ENCODE measurements around the gene EPS15. TPM values are rescaled to one million over a fixed set of nuclear protein-coding genes. Genes with fewer than 3 reads are reported as not detected.
"Not testable (repeated sequence)": the region's sequence is repeated elsewhere in the genome, so short reads cannot be mapped to it uniquely, and the experiment has no call there.

The EPS15 gene
- polyA plus RNA-seq, 1 donor (not counting 4 experiments of a cell fraction or from before 2014, with no cell fraction given): 33.2 TPM

GRCh38 chr1:51392241-51392640 is 126.8 kb downstream of the EPS15 start:
- FAIRE-seq: no peak
- no peaks in the 10 kb centered on the region for H3K9me1 ChIP-seq (ENCODE audit: control insufficient read depth, extremely low read depth, insufficient read depth, low read length)
- no peak overlapping the region for H3K4me3 ChIP-seq (ENCODE audit: control insufficient read depth in 2 of 3, extremely low read depth in 1 of 3, insufficient read depth in 2 of 3, low read depth in 1 of 3, low read length in 3 of 3)
- no peak for TF ChIP-seq CTCF (optimal IDR thresholded peaks at IDR 0.05 in 1 of 3, IDR thresholded peaks at IDR 0.05 in 1 of 3, conservative IDR thresholded peaks at IDR 0.05 in 1 of 3; ENCODE audit: extremely low read depth in 1 of 3, insufficient read depth in 2 of 3, low read length in 3 of 3)
- no peak for TF ChIP-seq EZH2 (IDR thresholded peaks at IDR 0.05; ENCODE audit: low read length)
- H3K27ac ChIP-seq (ENCODE audit: control insufficient read depth, insufficient read depth, low read length): no peak overlapping the region
- no peak overlapping the region for H3K4me2 ChIP-seq (ENCODE audit: control insufficient read depth, extremely low read depth, insufficient read depth, low read depth, low read length)
- H3K79me2 ChIP-seq (ENCODE audit: control insufficient read depth, insufficient read depth, low read length): no peaks in the 10 kb centered on the region
- H3K9ac ChIP-seq (ENCODE audit: control insufficient read depth, extremely low read depth, insufficient read depth, low read length): no peak overlapping the region
- no peak for DNase-seq (ENCODE audit: low read depth, low spot score)
- H3K4me1 ChIP-seq (ENCODE audit: control insufficient read depth, extremely low read depth, insufficient read depth, low read length): no peaks in the 10 kb centered on the region
- H4K20me1 ChIP-seq (ENCODE audit: control insufficient read depth, extremely low read depth, insufficient read depth, low read length): no peaks in the 10 kb centered on the region
- no peaks in the 10 kb centered on the region for H3K9me3 ChIP-seq (ENCODE audit: control insufficient read depth, low read depth, low read length)
- H2AFZ ChIP-seq (ENCODE audit: control insufficient read depth, low read length): no peak overlapping the region
- dilution Hi-C loops (cut with MboI; ENCODE audit: extremely low pct_ligation_motif_present, low sequenced_read_pairs): no loop called here
- H3K27me3 ChIP-seq (ENCODE audit: control insufficient read depth, extremely low read depth, insufficient read depth, low read length): no peaks in the 10 kb centered on the region
- H3K36me3 ChIP-seq (ENCODE audit: control insufficient read depth in 2 of 2, extremely low read depth in 1 of 2, insufficient read depth in 2 of 2, low read length in 2 of 2): peaks cover 1 to 3% of the 10 kb centered on the region in 2 experiments

- H3K36me3 ChIP-seq (ENCODE audit: control insufficient read depth in 2 of 2, extremely low read depth in 1 of 2, insufficient read depth in 2 of 2, low read length in 2 of 2); H4K20me1 ChIP-seq (ENCODE audit: control insufficient read depth, extremely low read depth, insufficient read depth, low read length); H2AFZ ChIP-seq (ENCODE audit: control insufficient read depth, low read length); H3K4me2 ChIP-seq (ENCODE audit: control insufficient read depth, extremely low read depth, insufficient read depth, low read depth, low read length); H3K9ac ChIP-seq (ENCODE audit: control insufficient read depth, extremely low read depth, insufficient read depth, low read length); H3K4me1 ChIP-seq (ENCODE audit: control insufficient read depth, extremely low read depth, insufficient read depth, low read length); H3K9me1 ChIP-seq (ENCODE audit: control insufficient read depth, extremely low read depth, insufficient read depth, low read length); H3K27ac ChIP-seq (ENCODE audit: control insufficient read depth, insufficient read depth, low read length); FAIRE-seq; dilution Hi-C loops (cut with MboI; ENCODE audit: extremely low pct_ligation_motif_present, low sequenced_read_pairs); H3K4me3 ChIP-seq (ENCODE audit: control insufficient read depth in 2 of 3, extremely low read depth in 1 of 3, insufficient read depth in 2 of 3, low read depth in 1 of 3, low read length in 3 of 3); H3K9me3 ChIP-seq (ENCODE audit: control insufficient read depth, low read depth, low read length); DNase-seq (ENCODE audit: low read depth, low spot score); H3K79me2 ChIP-seq (ENCODE audit: control insufficient read depth, insufficient read depth, low read length); H3K27me3 ChIP-seq (ENCODE audit: control insufficient read depth, extremely low read depth, insufficient read depth, low read length): not testable (repeated sequence)
Measured at GRCh38 chr1:51390641-51391040, 128.4 kb downstream of the EPS15 start.

- H3K27me3 ChIP-seq (ENCODE audit: control insufficient read depth, extremely low read depth, insufficient read depth, low read length); H3K27ac ChIP-seq (ENCODE audit: control insufficient read depth, insufficient read depth, low read length); H3K4me3 ChIP-seq (ENCODE audit: control insufficient read depth in 2 of 3, extremely low read depth in 1 of 3, insufficient read depth in 2 of 3, low read depth in 1 of 3, low read length in 3 of 3); H3K79me2 ChIP-seq (ENCODE audit: control insufficient read depth, insufficient read depth, low read length); H3K9me3 ChIP-seq (ENCODE audit: control insufficient read depth, low read depth, low read length); H3K9ac ChIP-seq (ENCODE audit: control insufficient read depth, extremely low read depth, insufficient read depth, low read length); dilution Hi-C loops (cut with MboI; ENCODE audit: extremely low pct_ligation_motif_present, low sequenced_read_pairs); H3K36me3 ChIP-seq (ENCODE audit: control insufficient read depth in 2 of 2, extremely low read depth in 1 of 2, insufficient read depth in 2 of 2, low read length in 2 of 2); H3K4me2 ChIP-seq (ENCODE audit: control insufficient read depth, extremely low read depth, insufficient read depth, low read depth, low read length); H4K20me1 ChIP-seq (ENCODE audit: control insufficient read depth, extremely low read depth, insufficient read depth, low read length); H3K4me1 ChIP-seq (ENCODE audit: control insufficient read depth, extremely low read depth, insufficient read depth, low read length); H2AFZ ChIP-seq (ENCODE audit: control insufficient read depth, low read length); DNase-seq (ENCODE audit: low read depth, low spot score); H3K9me1 ChIP-seq (ENCODE audit: control insufficient read depth, extremely low read depth, insufficient read depth, low read length); FAIRE-seq: not testable (repeated sequence)
Measured at GRCh38 chr1:51387288-51387687, 131.8 kb downstream of the EPS15 start.

GRCh38 chr1:51386259-51386658 is 132.8 kb downstream of the EPS15 start:
- H3K4me3 ChIP-seq (ENCODE audit: control insufficient read depth in 2 of 3, extremely low read depth in 1 of 3, insufficient read depth in 2 of 3, low read depth in 1 of 3, low read length in 3 of 3); H3K9me1 ChIP-seq (ENCODE audit: control insufficient read depth, extremely low read depth, insufficient read depth, low read length); H3K9me3 ChIP-seq (ENCODE audit: control insufficient read depth, low read depth, low read length); H3K27ac ChIP-seq (ENCODE audit: control insufficient read depth, insufficient read depth, low read length); H3K36me3 ChIP-seq (ENCODE audit: control insufficient read depth in 2 of 2, extremely low read depth in 1 of 2, insufficient read depth in 2 of 2, low read length in 2 of 2); H3K9ac ChIP-seq (ENCODE audit: control insufficient read depth, extremely low read depth, insufficient read depth, low read length); H3K4me2 ChIP-seq (ENCODE audit: control insufficient read depth, extremely low read depth, insufficient read depth, low read depth, low read length); H3K27me3 ChIP-seq (ENCODE audit: control insufficient read depth, extremely low read depth, insufficient read depth, low read length); H3K4me1 ChIP-seq (ENCODE audit: control insufficient read depth, extremely low read depth, insufficient read depth, low read length); FAIRE-seq; H3K79me2 ChIP-seq (ENCODE audit: control insufficient read depth, insufficient read depth, low read length); H2AFZ ChIP-seq (ENCODE audit: control insufficient read depth, low read length); DNase-seq (ENCODE audit: low read depth, low spot score); H4K20me1 ChIP-seq (ENCODE audit: control insufficient read depth, extremely low read depth, insufficient read depth, low read length); dilution Hi-C loops (cut with MboI; ENCODE audit: extremely low pct_ligation_motif_present, low sequenced_read_pairs): not testable (repeated sequence)

Measured in keratinocyte (primary cell).